Activated naive CD8-positive, alpha-beta T cell treated with anti-CD3 and anti-CD28 coated beads, Interleukin-2, amount 50 U/mL, for 24 hours (primary cell): ENCODE results near the gene DEAF1.

Source experiments
- ATAC-seq: fragments of 150-1000 bp; cut with Tn5 transposase; one replicate; pipeline ENCODE4 v1.10.0; 2021
- DNase-seq: peaks from one replicate; pipeline ENCODE4 v3.0.0; 2021
- H3K27ac Mint-ChIP-seq: one replicate; pipeline ENCODE4 v1.8.0; 2021; ENCODE audit warnings: mild to moderate bottlenecking, mixed read lengths
- H3K27me3 Mint-ChIP-seq: one replicate; pipeline ENCODE4 v1.8.0; 2021; ENCODE audit warnings: mixed read lengths
- H3K36me3 Mint-ChIP-seq: one replicate; pipeline ENCODE4 v1.8.0; 2021; ENCODE audit warnings: low read depth, mixed read lengths
- H3K4me1 Mint-ChIP-seq: one replicate; pipeline ENCODE4 v1.8.0; 2021; ENCODE audit warnings: mixed read lengths
- H3K4me3 Mint-ChIP-seq: one replicate; pipeline ENCODE4 v1.8.0; 2021; ENCODE audit warnings: mild to moderate bottlenecking, moderate library complexity, mixed read lengths
- H3K9me3 Mint-ChIP-seq: one replicate; pipeline ENCODE4 v1.8.0; 2021; ENCODE audit warnings: mixed read lengths

The DEAF1 gene

GRCh38 chr11:607020-607780 lies 87.8 kb downstream of the DEAF1 start:
- peaks cover 4% of the 10 kb centered on the region for H3K4me1 Mint-ChIP-seq
- H3K9me3 Mint-ChIP-seq, result no peaks in the 10 kb centered on the region
- DNase-seq, result no peak
- no peaks in the 10 kb centered on the region for H3K27me3 Mint-ChIP-seq
- ATAC-seq, result no peak
- H3K27ac Mint-ChIP-seq, result peak overlapping the region; percentile 18
- H3K36me3 Mint-ChIP-seq, result peaks cover 29% of the 10 kb centered on the region
- H3K4me3 Mint-ChIP-seq, result no peak overlapping the region

- DNase-seq (no peak), ATAC-seq (no peak)
- H3K9me3 Mint-ChIP-seq, result no peaks in the 10 kb centered on the region
- no peak overlapping the region for H3K4me3 Mint-ChIP-seq
- H3K36me3 Mint-ChIP-seq, result peaks cover 32% of the 10 kb centered on the region
- peak overlapping the region; percentile 18 for H3K27ac Mint-ChIP-seq
- peaks cover 4% of the 10 kb centered on the region for H3K4me1 Mint-ChIP-seq
- no peaks in the 10 kb centered on the region for H3K27me3 Mint-ChIP-seq
Observed at GRCh38 chr11:606245-606644, 88.8 kb downstream of the DEAF1 start.

- no peak overlapping the region for H3K4me3 Mint-ChIP-seq
- ATAC-seq, result no peak
- peaks cover 4% of the 10 kb centered on the region for H3K4me1 Mint-ChIP-seq
- no peak overlapping the region for H3K27ac Mint-ChIP-seq
- no peak for DNase-seq
- H3K9me3 Mint-ChIP-seq, result no peaks in the 10 kb centered on the region
- no peaks in the 10 kb centered on the region for H3K27me3 Mint-ChIP-seq
- peaks cover 31% of the 10 kb centered on the region for H3K36me3 Mint-ChIP-seq
Observed at GRCh38 chr11:605286-606129, 89.5 kb downstream of the DEAF1 start.

- peaks cover 4% of the 10 kb centered on the region for H3K4me1 Mint-ChIP-seq
- peaks cover 37% of the 10 kb centered on the region for H3K36me3 Mint-ChIP-seq
- H3K27me3 Mint-ChIP-seq, result no peaks in the 10 kb centered on the region
- ATAC-seq, result no peak
- H3K4me3 Mint-ChIP-seq, result no peak overlapping the region
- DNase-seq, result no peak
- H3K9me3 Mint-ChIP-seq, result no peaks in the 10 kb centered on the region
- no peak overlapping the region for H3K27ac Mint-ChIP-seq
Observed at GRCh38 chr11:603154-603553, 91.9 kb downstream of the DEAF1 start.

GRCh38 chr11:601573-602245 lies 93.3 kb downstream of the DEAF1 start:
- Mint-ChIP-seq H3K4me3 (no peak overlapping the region), H3K27ac (no peak overlapping the region), H3K4me1 (peaks cover 4% of the 10 kb centered on the region), H3K27me3 (no peaks in the 10 kb centered on the region), H3K36me3 (peaks cover 40% of the 10 kb centered on the region), H3K9me3 (no peaks in the 10 kb centered on the region)
- DNase-seq, result no peak
- no peak for ATAC-seq

- DNase-seq, result no peak
- H3K36me3 Mint-ChIP-seq, result peaks cover 39% of the 10 kb centered on the region
- H3K9me3 Mint-ChIP-seq, result no peaks in the 10 kb centered on the region
- no peak overlapping the region for H3K27ac Mint-ChIP-seq
- no peak for ATAC-seq
- no peak overlapping the region for H3K4me3 Mint-ChIP-seq
- no peaks in the 10 kb centered on the region for H3K27me3 Mint-ChIP-seq
- H3K4me1 Mint-ChIP-seq, result peaks cover 10% of the 10 kb centered on the region
Observed at GRCh38 chr11:598005-598680, 96.9 kb downstream of the DEAF1 start.

GRCh38 chr11:597166-597725 lies 97.8 kb downstream of the DEAF1 start:
- no peak overlapping the region for H3K27ac Mint-ChIP-seq
- H3K4me1 Mint-ChIP-seq, result peaks cover 10% of the 10 kb centered on the region
- peaks cover 40% of the 10 kb centered on the region for H3K36me3 Mint-ChIP-seq
- H3K27me3 Mint-ChIP-seq, result no peaks in the 10 kb centered on the region
- no peaks in the 10 kb centered on the region for H3K9me3 Mint-ChIP-seq
- DNase-seq (no peak), ATAC-seq (peak; percentile 23)
- no peak overlapping the region for H3K4me3 Mint-ChIP-seq

GRCh38 chr11:596374-596773 lies 98.6 kb downstream of the DEAF1 start:
- H3K4me1 Mint-ChIP-seq, result peaks cover 10% of the 10 kb centered on the region

GRCh38 chr11:595400-595799 lies 99.6 kb downstream of the DEAF1 start:
- Mint-ChIP-seq H3K4me3 (no peak overlapping the region), H3K36me3 (peaks cover 40% of the 10 kb centered on the region), H3K27me3 (no peaks in the 10 kb centered on the region), H3K4me1 (peaks cover 10% of the 10 kb centered on the region), H3K27ac (no peak overlapping the region), H3K9me3 (no peaks in the 10 kb centered on the region)
- DNase-seq (no peak), ATAC-seq (no peak)

More at GRCh38 chr11:596374-596773, 98.6 kb downstream of the DEAF1 start:
- Mint-ChIP-seq H3K4me3 (no peak overlapping the region), H3K27me3 (no peaks in the 10 kb centered on the region), H3K36me3 (peaks cover 36% of the 10 kb centered on the region), H3K27ac (peak overlapping the region; percentile 46), H3K9me3 (no peaks in the 10 kb centered on the region)
- no peak for DNase-seq
- ATAC-seq, result peak; percentile 41
